Measurements from ENCODE around the gene GARRE1.

GARRE1 gene

GRCh38 chr19:34228762-34229161 lies 25.6 kb upstream of the GARRE1 start:
- Histone ChIP-seq H3K4me3 (ENCODE audit: low read depth in 1 of 2, low read length in 1 of 2) (no peak overlapping the region), H3K9me3 (no peaks in the 10 kb centered on the region), H3K36me3 (peaks cover 72% of the 10 kb centered on the region), H3K27ac (no peak overlapping the region), H3K27me3 (no peaks in the 10 kb centered on the region), H3K4me1 (ENCODE audit: control insufficient read depth in 1 of 2, insufficient read depth in 1 of 2, low read depth in 1 of 2, low read length in 1 of 2) (no peaks in the 10 kb centered on the region)
- no peak for TF ChIP-seq CTCF (IDR thresholded peaks at IDR 0.05)

GRCh38 chr19:34229721-34230120 lies 24.6 kb upstream of the GARRE1 start:
- Histone ChIP-seq H3K4me3 (ENCODE audit: low read depth in 1 of 2, low read length in 1 of 2) (no peak overlapping the region), H3K27ac (no peak overlapping the region), H3K9me3 (no peaks in the 10 kb centered on the region), H3K4me1 (ENCODE audit: control insufficient read depth in 1 of 2, insufficient read depth in 1 of 2, low read depth in 1 of 2, low read length in 1 of 2) (no peaks in the 10 kb centered on the region), H3K27me3 (no peaks in the 10 kb centered on the region), H3K36me3 (peaks cover 62% of the 10 kb centered on the region)
- TF ChIP-seq CTCF (IDR thresholded peaks at IDR 0.05): no peak

- Histone ChIP-seq H3K27me3 (no peaks in the 10 kb centered on the region), H3K4me1 (ENCODE audit: control insufficient read depth in 1 of 2, insufficient read depth in 1 of 2, low read depth in 1 of 2, low read length in 1 of 2) (no peaks in the 10 kb centered on the region), H3K4me3 (ENCODE audit: low read depth in 1 of 2, low read length in 1 of 2) (no peak overlapping the region), H3K27ac (no peak overlapping the region), H3K9me3 (no peaks in the 10 kb centered on the region), H3K36me3 (peaks cover 51% of the 10 kb centered on the region)
- no peak for TF ChIP-seq CTCF (IDR thresholded peaks at IDR 0.05)
Measured at GRCh38 chr19:34230820-34231219, 23.5 kb upstream of the GARRE1 start.

GRCh38 chr19:34231439-34231838 lies 22.9 kb upstream of the GARRE1 start:
- no peak for TF ChIP-seq CTCF (IDR thresholded peaks at IDR 0.05)
- H3K27ac ChIP-seq: no peak overlapping the region

GRCh38 chr19:34232566-34233481 lies 21.5 kb upstream of the GARRE1 start:
- Histone ChIP-seq H3K27ac (no peak overlapping the region), H3K4me1 (ENCODE audit: control insufficient read depth in 1 of 2, insufficient read depth in 1 of 2, low read depth in 1 of 2, low read length in 1 of 2) (no peaks in the 10 kb centered on the region)

More at GRCh38 chr19:34231439-34231838, 22.9 kb upstream of the GARRE1 start:
- H3K36me3 ChIP-seq: peaks cover 45% of the 10 kb centered on the region
- H3K4me3 ChIP-seq (ENCODE audit: low read depth in 1 of 2, low read length in 1 of 2): no peak overlapping the region
- H3K9me3 ChIP-seq: no peaks in the 10 kb centered on the region
- H3K4me1 ChIP-seq (ENCODE audit: control insufficient read depth in 1 of 2, insufficient read depth in 1 of 2, low read depth in 1 of 2, low read length in 1 of 2): no peaks in the 10 kb centered on the region
- H3K27me3 ChIP-seq: no peaks in the 10 kb centered on the region

More at GRCh38 chr19:34232566-34233481, 21.5 kb upstream of the GARRE1 start:
- peaks cover 33% of the 10 kb centered on the region for H3K36me3 ChIP-seq
- no peak for TF ChIP-seq CTCF (IDR thresholded peaks at IDR 0.05)
- no peaks in the 10 kb centered on the region for H3K27me3 ChIP-seq
- no peaks in the 10 kb centered on the region for H3K9me3 ChIP-seq
- no peak overlapping the region for H3K4me3 ChIP-seq (ENCODE audit: low read depth in 1 of 2, low read length in 1 of 2)
